ENCODE results near the gene SYNE2.

DNA sequence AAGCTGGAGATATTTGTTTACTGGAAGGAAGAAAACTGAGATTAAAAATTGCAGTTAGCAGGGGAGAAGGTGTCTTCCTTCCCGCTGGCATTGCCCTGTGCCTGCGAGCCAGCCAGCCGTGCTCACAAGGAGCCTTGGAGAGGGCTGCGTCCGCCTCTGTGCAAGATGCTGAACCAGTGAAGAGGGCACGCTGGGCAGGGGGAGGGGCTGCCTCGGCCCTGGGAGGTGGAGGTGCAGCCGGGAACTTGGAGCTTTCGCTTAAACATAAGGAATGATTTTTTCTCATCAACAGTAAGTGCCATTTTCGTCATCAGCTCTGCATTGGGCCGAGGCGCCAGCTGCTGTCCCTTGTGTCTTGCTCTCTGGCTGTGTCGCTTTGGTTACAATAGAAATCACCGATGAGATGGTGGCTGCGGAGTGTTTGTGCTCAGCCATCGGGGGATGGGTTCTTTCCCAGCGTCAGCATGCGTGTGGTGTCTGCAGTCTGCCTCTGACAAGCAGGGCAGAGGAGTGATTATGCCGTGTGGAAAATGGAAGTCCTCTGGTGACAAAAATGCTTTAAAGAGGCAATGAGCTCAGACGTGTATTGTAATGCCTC, 344.1 kb downstream of the SYNE2 start:
- no peak for TF ChIP-seq POLR2AphosphoS5 (IDR thresholded peaks at IDR 0.05; ENCODE audit: borderline replicate concordance, low read depth, low read length)
- no peak for TF ChIP-seq EZH2 (IDR thresholded peaks at IDR 0.05)
